ENCODE results near the gene HOXC11.

The HOXC11 gene

GRCh38 chr12:53972722-53973235 is at the start of gene HOXC11:
Gene HOXC11 (plus strand): TSS chr12:53973126. CDS start chr12:53973242, 116 bp downstream.
- DNase-seq = no peak

- DNase-seq = no peak
Measured at GRCh38 chr12:53924521-53925405, 48.2 kb upstream of the HOXC11 start.

- no peak for DNase-seq
Measured at GRCh38 chr12:53927220-53928029, 45.5 kb upstream of the HOXC11 start.

- DNase-seq = no peak
Measured at GRCh38 chr12:53928054-53928835, 44.7 kb upstream of the HOXC11 start.

GRCh38 chr12:53929527-53929926 is 43.4 kb upstream of the HOXC11 start:
- DNase-seq = no peak

GRCh38 chr12:53930591-53931255 is 42.2 kb upstream of the HOXC11 start:
- no peak for DNase-seq

GRCh38 chr12:53931844-53932581 is 40.9 kb upstream of the HOXC11 start:
- DNase-seq = no peak

GRCh38 chr12:53932915-53933314 is 40.0 kb upstream of the HOXC11 start:
- DNase-seq = no peak

GRCh38 chr12:53935383-53936341 is 37.3 kb upstream of the HOXC11 start:
- no peak for DNase-seq

GRCh38 chr12:53937099-53937498 is 35.8 kb upstream of the HOXC11 start:
- DNase-seq = no peak

GRCh38 chr12:53937596-53938325 is 35.2 kb upstream of the HOXC11 start:
- no peak for DNase-seq

- peak; percentile 84 for DNase-seq
Measured at GRCh38 chr12:53938326-53939140, 34.4 kb upstream of the HOXC11 start, which contains the start of gene HOXC13. Gene HOXC13 (plus strand): TSS chr12:53938831. CDS start chr12:53938907, 76 bp downstream.

- DNase-seq = no peak
Measured at GRCh38 chr12:53939141-53940108, 33.5 kb upstream of the HOXC11 start.

GRCh38 chr12:53940443-53941014 is 32.4 kb upstream of the HOXC11 start:
- no peak for DNase-seq

GRCh38 chr12:53941187-53941586 is 31.7 kb upstream of the HOXC11 start:
- no peak for DNase-seq

- no peak for DNase-seq
Measured at GRCh38 chr12:53941750-53942149, 31.2 kb upstream of the HOXC11 start.

- DNase-seq = peak; percentile 24
Measured at GRCh38 chr12:53942467-53942997, 30.4 kb upstream of the HOXC11 start.
